NOMO-1 treated with dmso at 0.1 percent for 144 hours (cell line): ENCODE data around the gene OR4A5.
"Not testable (repeated sequence)": the region's sequence is repeated elsewhere in the genome, so short reads cannot be mapped to it uniquely, and the experiment has no call there.

Experiments used
- DNase-seq: peaks from one replicate; lab custom pipeline; 2025; ENCODE audit not compliant: unreplicated experiment; lab: John Stamatoyannopoulos, UW

Gene OR4A5, protein sequence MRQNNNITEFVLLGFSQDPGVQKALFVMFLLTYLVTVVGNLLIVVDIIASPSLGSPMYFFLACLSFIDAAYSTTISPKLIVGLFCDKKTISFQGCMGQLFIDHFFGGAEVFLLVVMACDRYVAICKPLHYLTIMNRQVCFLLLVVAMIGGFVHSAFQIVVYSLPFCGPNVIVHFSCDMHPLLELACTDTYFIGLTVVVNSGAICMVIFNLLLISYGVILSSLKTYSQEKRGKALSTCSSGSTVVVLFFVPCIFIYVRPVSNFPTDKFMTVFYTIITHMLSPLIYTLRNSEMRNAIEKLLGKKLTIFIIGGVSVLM

DNA sequence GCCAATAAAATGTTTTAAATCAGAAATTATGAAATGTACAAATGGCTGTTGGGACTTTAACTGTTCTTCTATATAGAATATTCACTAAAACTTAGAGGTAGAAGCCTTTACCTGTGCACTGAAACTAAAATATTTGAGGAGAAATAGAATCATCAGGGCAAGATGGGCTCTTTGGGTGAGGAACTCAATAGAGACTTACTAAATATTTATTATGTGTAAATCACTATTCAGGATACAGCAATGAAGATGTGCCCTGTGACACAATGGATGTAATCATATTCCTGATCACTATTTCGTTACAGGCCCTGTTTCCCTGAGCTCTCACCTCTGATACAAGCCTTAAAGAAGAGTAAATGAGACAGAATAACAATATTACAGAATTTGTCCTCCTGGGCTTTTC is at the start of gene OR4A5:
OR4A5 (plus strand) TSS at position 301 of the 400 bp plus-strand sequence; CDS start at position 354, 53 bp downstream.
- DNase-seq: not testable (repeated sequence)

DNA sequence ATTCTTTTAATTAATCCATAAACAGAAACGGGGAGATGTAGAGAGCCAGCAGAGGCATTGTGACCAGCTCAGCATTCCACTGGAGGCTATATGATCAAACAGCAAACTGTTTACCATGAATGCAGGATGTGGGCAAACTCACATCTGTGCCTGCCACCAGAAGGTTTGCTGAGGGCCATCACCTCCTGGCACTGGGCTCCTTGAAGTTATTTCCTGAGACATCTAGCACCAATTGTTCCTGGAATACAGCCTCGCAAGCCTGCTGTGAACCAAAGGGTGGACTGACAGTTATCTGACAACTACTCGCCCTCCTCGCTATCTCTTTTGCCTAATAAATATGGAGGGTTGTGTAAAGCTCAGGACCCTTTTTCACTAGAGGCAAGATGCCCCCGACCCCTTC is 13.5 kb downstream of the OR4A5 start:
- not testable (repeated sequence) for DNase-seq
